Upper lobe of right lung (tissue), 1 donor: ENCODE data around the gene KCNQ5. TPM values are rescaled to one million over a fixed set of nuclear protein-coding genes. Genes with fewer than 3 reads are reported as not detected.

Source experiments
- ATAC-seq: fragments of 200-7000 bp; cut with Tn5 transposase; one replicate; pipeline ENCODE4 v1.9.1; 2020; ENCODE audit warnings: mild to moderate bottlenecking, moderate library complexity
- DNase-seq: peaks from one replicate; pipeline ENCODE4 v3.0.0-alpha.2; 2020
- H3K27ac ChIP-seq: fragments of 200-600 bp; one replicate; pipeline ENCODE4 v1.8.0; 2022
- H3K27me3 ChIP-seq: fragments of 200-600 bp; one replicate; pipeline ENCODE4 v1.8.0; 2022; ENCODE audit warnings: mild to moderate bottlenecking
- H3K36me3 ChIP-seq: fragments of 200-600 bp; one replicate; pipeline ENCODE4 v1.8.0; 2022
- H3K4me1 ChIP-seq: fragments of 200-600 bp; one replicate; pipeline ENCODE4 v1.8.0; 2022
- H3K4me3 ChIP-seq: fragments of 200-600 bp; one replicate; pipeline ENCODE4 v1.8.0; 2022; ENCODE audit warnings: mild to moderate bottlenecking
- H3K9me3 ChIP-seq: fragments of 200-600 bp; one replicate; pipeline ENCODE4 v1.8.0; 2022
- CTCF ChIP-seq: fragments of 200-600 bp; IDR thresholded peaks from one replicate; pipeline ENCODE4 v1.8.0; 2022; ENCODE audit warnings: antibody characterized with exemption
- intact Hi-C: fragments of 100-400 bp; cut with DNase I; formaldehyde crosslinking; loops from one replicate; pipeline ENCODE4 v1.11.0; 2022
- total RNA-seq: library from RNA; stranded (reverse); fragmentation: NEBNext Ultra II Directional; extraction: Animal tissue kit (Norgen Biotek cat#: 25700); gene quantifications from one replicate; pipeline ENCODE4 v1.2.1, GENCODE V29; 2021
- donor health status: DM: no; HTN: yes; CAD: no; lungs with severe emphysema.

The KCNQ5 gene
- total RNA-seq, 1 donor from 2014 or later: 1.3 TPM

GRCh38 chr6:72968704-72969103, 346.8 kb downstream of the KCNQ5 start:
- H3K36me3 ChIP-seq: no peaks in the 10 kb centered on the region
- H3K4me1 ChIP-seq: no peaks in the 10 kb centered on the region
- H3K9me3 ChIP-seq: no peaks in the 10 kb centered on the region
- TF ChIP-seq CTCF: no peak
- H3K27ac ChIP-seq: no peak overlapping the region
- DNase-seq (no peak), ATAC-seq (no peak)
- intact Hi-C loops: no loop called here
- no peaks in the 10 kb centered on the region for H3K27me3 ChIP-seq
- H3K4me3 ChIP-seq: no peak overlapping the region

GRCh38 chr6:72969666-72970065, 347.8 kb downstream of the KCNQ5 start:
- no peaks in the 10 kb centered on the region for H3K27me3 ChIP-seq
- ATAC-seq: no peak
- TF ChIP-seq CTCF: no peak

GRCh38 chr6:72972579-72972978, 350.7 kb downstream of the KCNQ5 start:
- ATAC-seq: no peak
- TF ChIP-seq CTCF: no peak
- no peak overlapping the region for H3K4me3 ChIP-seq

More at GRCh38 chr6:72969666-72970065, 347.8 kb downstream of the KCNQ5 start:
- H3K4me3 ChIP-seq: no peak overlapping the region
- no peak for DNase-seq
- no peaks in the 10 kb centered on the region for H3K9me3 ChIP-seq
- no peaks in the 10 kb centered on the region for H3K4me1 ChIP-seq
- no peak overlapping the region for H3K27ac ChIP-seq
- H3K36me3 ChIP-seq: no peaks in the 10 kb centered on the region
- intact Hi-C loops: no loop called here

GRCh38 chr6:72974276-72974675, 352.4 kb downstream of the KCNQ5 start:
- DNase-seq (no peak), ATAC-seq (no peak)
- no peaks in the 10 kb centered on the region for H3K36me3 ChIP-seq
- no peak overlapping the region for H3K27ac ChIP-seq
- H3K4me3 ChIP-seq: no peak overlapping the region
- TF ChIP-seq CTCF: no peak
- no peaks in the 10 kb centered on the region for H3K9me3 ChIP-seq
- intact Hi-C loops: no loop called here
- no peaks in the 10 kb centered on the region for H3K27me3 ChIP-seq
- no peaks in the 10 kb centered on the region for H3K4me1 ChIP-seq

More at GRCh38 chr6:72972579-72972978, 350.7 kb downstream of the KCNQ5 start:
- Histone ChIP-seq H3K9me3 (no peaks in the 10 kb centered on the region), H3K27ac (no peak overlapping the region), H3K36me3 (no peaks in the 10 kb centered on the region), H3K27me3 (no peaks in the 10 kb centered on the region), H3K4me1 (no peaks in the 10 kb centered on the region)
- no peak for DNase-seq
- intact Hi-C loops: no loop called here

- Histone ChIP-seq H3K4me1 (no peaks in the 10 kb centered on the region), H3K36me3 (no peaks in the 10 kb centered on the region), H3K27ac (no peak overlapping the region), H3K4me3 (no peak overlapping the region), H3K9me3 (no peaks in the 10 kb centered on the region), H3K27me3 (no peaks in the 10 kb centered on the region)
- ATAC-seq (no peak), DNase-seq (no peak)
- no peak for TF ChIP-seq CTCF
- intact Hi-C loops: no loop called here
Observed at GRCh38 chr6:72975352-72975752, 353.5 kb downstream of the KCNQ5 start.

GRCh38 chr6:72976484-72976883, 354.6 kb downstream of the KCNQ5 start:
- intact Hi-C loops: no loop called here
- Histone ChIP-seq H3K36me3 (no peaks in the 10 kb centered on the region), H3K4me1 (no peaks in the 10 kb centered on the region), H3K9me3 (no peaks in the 10 kb centered on the region), H3K27me3 (no peaks in the 10 kb centered on the region), H3K4me3 (no peak overlapping the region), H3K27ac (no peak overlapping the region)
- no peak for TF ChIP-seq CTCF
- DNase-seq (no peak), ATAC-seq (no peak)
